ENCODE results near the gene DTNBP1. TPM values are rescaled to one million over a fixed set of nuclear protein-coding genes. Genes with fewer than 3 reads are reported as not detected.

The DTNBP1 gene
- total RNA-seq, 1 experiment from 2014 or later: 12.8 TPM

GRCh38 chr6:15517600-15517999 lies 145.2 kb downstream of the DTNBP1 start:
- Mint-ChIP-seq H3K4me3 (ENCODE audit: low read depth, unreplicated experiment) (no peak overlapping the region), H3K27me3 (ENCODE audit: unreplicated experiment) (no peaks in the 10 kb centered on the region), H3K9me3 (ENCODE audit: low read depth, unreplicated experiment) (no peaks in the 10 kb centered on the region), H3K36me3 (ENCODE audit: insufficient read depth, unreplicated experiment) (peaks cover 43% of the 10 kb centered on the region), H3K4me1 (ENCODE audit: low read depth, unreplicated experiment) (no peaks in the 10 kb centered on the region), H3K27ac (ENCODE audit: unreplicated experiment) (no peak overlapping the region)
- no peak for TF ChIP-seq CTCF (IDR thresholded peaks at IDR 0.05; ENCODE audit: unreplicated experiment)
- intact Hi-C loops (cut with micrococcal nuclease; ENCODE audit: unreplicated experiment): no loop called here
- BruUV-seq (replicated peaks): no TSS peak
- DNase-seq: no peak
- CTCF ChIA-PET: no interaction called here

DNA sequence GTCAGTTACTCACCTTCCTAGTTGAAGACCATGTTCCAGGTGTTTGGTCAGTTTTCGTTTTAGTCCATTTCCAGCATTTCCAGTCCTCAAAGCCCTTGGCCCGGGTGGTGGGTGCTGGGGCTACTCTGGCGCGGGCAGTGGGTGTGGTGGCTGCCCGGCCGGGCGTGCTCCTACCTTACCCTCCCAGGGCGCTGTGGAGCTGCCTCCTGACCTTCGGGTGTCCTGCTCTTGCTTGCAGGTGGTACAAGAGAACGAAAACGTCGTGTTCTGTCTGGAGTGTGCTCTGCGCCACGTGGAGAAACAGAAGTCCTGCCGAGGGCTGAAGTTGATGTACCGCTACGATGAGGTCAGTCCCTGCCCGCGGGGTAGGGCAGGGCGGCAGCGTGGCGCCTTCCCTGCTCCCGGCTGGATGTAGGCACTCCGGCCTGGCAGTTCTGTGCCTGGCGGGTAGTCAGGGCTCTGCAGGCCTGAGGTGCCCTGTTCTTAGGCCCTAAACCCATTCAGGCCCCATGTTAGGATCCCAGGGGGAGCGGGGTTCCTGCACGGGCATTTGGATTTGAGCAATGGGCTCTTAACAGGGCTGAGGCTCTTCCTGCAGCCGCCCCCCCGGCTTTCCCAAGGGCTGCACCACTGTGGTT lies 145.8 kb downstream of the DTNBP1 start:
- CTCF ChIA-PET: no interaction called here
- Mint-ChIP-seq H3K36me3 (ENCODE audit: insufficient read depth, unreplicated experiment) (peaks cover 43% of the 10 kb centered on the region), H3K27ac (ENCODE audit: unreplicated experiment) (no peak overlapping the region), H3K4me1 (ENCODE audit: low read depth, unreplicated experiment) (no peaks in the 10 kb centered on the region), H3K4me3 (ENCODE audit: low read depth, unreplicated experiment) (no peak overlapping the region), H3K27me3 (ENCODE audit: unreplicated experiment) (no peaks in the 10 kb centered on the region), H3K9me3 (ENCODE audit: low read depth, unreplicated experiment) (no peaks in the 10 kb centered on the region)
- intact Hi-C loops (cut with micrococcal nuclease; ENCODE audit: unreplicated experiment): no loop called here
- BruUV-seq (replicated peaks): no TSS peak
- no peak for DNase-seq
- TF ChIP-seq CTCF (IDR thresholded peaks at IDR 0.05; ENCODE audit: unreplicated experiment): no peak

DNA sequence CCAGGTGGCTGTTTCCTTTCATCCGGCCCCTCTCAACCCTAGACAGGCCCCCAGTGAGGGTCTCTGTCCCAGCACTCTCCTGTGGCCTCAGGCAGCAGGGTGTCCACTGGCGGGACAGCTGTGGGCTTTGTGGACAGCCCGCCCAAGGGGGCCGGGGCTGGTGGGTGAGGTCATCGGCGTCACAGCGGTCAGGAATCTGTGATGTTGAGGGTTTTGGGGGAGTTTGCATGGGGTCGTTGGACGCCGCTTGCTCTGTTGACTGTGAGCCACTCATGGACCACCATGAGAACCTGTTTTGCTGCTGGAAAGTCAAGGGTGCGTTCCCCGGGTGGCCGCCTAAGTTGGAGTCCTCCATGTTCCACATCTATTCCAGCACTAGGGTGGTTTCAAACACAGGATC lies 146.4 kb downstream of the DTNBP1 start:
- CTCF ChIA-PET: no interaction called here
- intact Hi-C loops (cut with micrococcal nuclease; ENCODE audit: unreplicated experiment): no loop called here
- Mint-ChIP-seq H3K36me3 (ENCODE audit: insufficient read depth, unreplicated experiment) (peaks cover 38% of the 10 kb centered on the region), H3K4me3 (ENCODE audit: low read depth, unreplicated experiment) (no peak overlapping the region), H3K4me1 (ENCODE audit: low read depth, unreplicated experiment) (no peaks in the 10 kb centered on the region), H3K9me3 (ENCODE audit: low read depth, unreplicated experiment) (no peaks in the 10 kb centered on the region), H3K27me3 (ENCODE audit: unreplicated experiment) (no peaks in the 10 kb centered on the region), H3K27ac (ENCODE audit: unreplicated experiment) (no peak overlapping the region)
- BruUV-seq (replicated peaks): no TSS peak
- TF ChIP-seq CTCF (IDR thresholded peaks at IDR 0.05; ENCODE audit: unreplicated experiment): no peak
- DNase-seq: no peak

- Mint-ChIP-seq H3K27ac (ENCODE audit: unreplicated experiment) (no peak overlapping the region), H3K36me3 (ENCODE audit: insufficient read depth, unreplicated experiment) (peaks cover 38% of the 10 kb centered on the region), H3K27me3 (ENCODE audit: unreplicated experiment) (no peaks in the 10 kb centered on the region), H3K4me1 (ENCODE audit: low read depth, unreplicated experiment) (no peaks in the 10 kb centered on the region), H3K9me3 (ENCODE audit: low read depth, unreplicated experiment) (no peaks in the 10 kb centered on the region), H3K4me3 (ENCODE audit: low read depth, unreplicated experiment) (no peak overlapping the region)
- TF ChIP-seq CTCF (IDR thresholded peaks at IDR 0.05; ENCODE audit: unreplicated experiment): no peak
- DNase-seq: no peak
- intact Hi-C loops (cut with micrococcal nuclease; ENCODE audit: unreplicated experiment): no loop called here
- CTCF ChIA-PET: no interaction called here
- BruUV-seq (replicated peaks): no TSS peak
Observed at GRCh38 chr6:15515660-15516375, 147.0 kb downstream of the DTNBP1 start.
